ENCODE measurements around the gene HADH. TPM values are rescaled to one million over a fixed set of nuclear protein-coding genes. Genes with fewer than 3 reads are reported as not detected.
A peak's percentile ranks its signal among the peaks of the same experiment; 100 is the strongest.

The HADH gene
- total and polyA plus RNA-seq, 7 experiments from 2014 or later = 16.5 to 45.1 (median 30.1) TPM

GRCh38 chr4:108080747-108081146 is 91.1 kb downstream of the HADH start:
- Histone ChIP-seq H3K36me3 (ENCODE audit: control insufficient read depth in 2 of 3, insufficient read depth in 3 of 3, low read length in 3 of 3) (peaks cover 0 to 72% (median 31%) of the 10 kb centered on the region in 3 experiments), H3K9me3 (ENCODE audit: control insufficient read depth in 2 of 3, low read length in 3 of 3) (no peaks in the 10 kb centered on the region), H3K4me1 (ENCODE audit: control insufficient read depth in 2 of 2, insufficient read depth in 2 of 2, low read length in 2 of 2) (peaks cover 0 to 53% of the 10 kb centered on the region in 2 donors), H3K27ac (ENCODE audit: low read depth, low read length) (peak overlapping the region; percentile 71), H3K27me3 (ENCODE audit: control insufficient read depth in 2 of 2, insufficient read depth in 2 of 2, low read length in 2 of 2) (no peaks in the 10 kb centered on the region), H3K4me3 (ENCODE audit: low read length) (peak overlapping the region; percentile 3)
- DNase-seq = peak in 8 of 9 donors; percentile 21 to 85 (median 78)
- Mint-ChIP-seq H3K27ac (peak overlapping the region; percentile 83 to 98 (median 95)), H3K27me3 (no peaks in the 10 kb centered on the region), H3K9me3 (peaks cover 0 to 2% (median 0%) of the 10 kb centered on the region in 11 donors), H3K4me3 (peak overlapping the region; percentile 75 to 89 (median 82)), H3K4me1 (peaks cover 24 to 90% (median 75%) of the 10 kb centered on the region in 7 donors), H3K36me3 (peaks cover 24 to 71% (median 46%) of the 10 kb centered on the region in 5 donors)
- intact Hi-C loops (cut with micrococcal nuclease) = loop anchor here in 1 of 2 donors (1.0 to 2.0 kb wide), 5 partner anchors 8 to 58 kb away; no protein-coding TSS in a partner anchor
- peak; percentile 90 for ATAC-seq
- CTCF ChIA-PET = interaction anchor here (0.7 to 2.3 kb wide), 6 partner anchors 27 to 412 kb away, joined by 3 to 11 read pairs (median 3); no protein-coding TSS in a partner anchor
- POLR2A ChIA-PET = interaction anchor here (0.6 to 2.1 kb wide), 30 partner anchors 9 to 386 kb away, joined by 3 to 17 read pairs (median 6); no protein-coding TSS in a partner anchor

- Mint-ChIP-seq H3K4me1 (peaks cover 24 to 90% (median 77%) of the 10 kb centered on the region in 7 donors), H3K27ac (peak overlapping the region; percentile 83 to 98 (median 95)), H3K27me3 (no peaks in the 10 kb centered on the region), H3K36me3 (peaks cover 24 to 70% (median 45%) of the 10 kb centered on the region in 5 donors), H3K4me3 (peak overlapping the region; percentile 75 to 89 (median 82)), H3K9me3 (peaks cover 0 to 2% (median 0%) of the 10 kb centered on the region in 11 donors)
- H3K9me3 ChIP-seq (ENCODE audit: control insufficient read depth in 2 of 3, low read length in 3 of 3) = no peaks in the 10 kb centered on the region
- peak overlapping the region; percentile 71 for H3K27ac ChIP-seq (ENCODE audit: low read depth, low read length)
- ChIA-PET CTCF (interaction anchor here (0.8 to 2.3 kb wide), 4 partner anchors 27 to 51 kb away, joined by 3 to 11 read pairs (median 4); no protein-coding TSS in a partner anchor), POLR2A (interaction anchor here (0.6 to 2.1 kb wide), 24 partner anchors 9 to 91 kb away, joined by 3 to 17 read pairs (median 6); no protein-coding TSS in a partner anchor)
- H3K4me1 ChIP-seq (ENCODE audit: control insufficient read depth in 2 of 2, insufficient read depth in 2 of 2, low read length in 2 of 2) = peaks cover 0 to 53% of the 10 kb centered on the region in 2 donors
- ATAC-seq (peak; percentile 66), DNase-seq (peak in 7 of 9 donors; percentile 35 to 60 (median 48))
- H3K36me3 ChIP-seq (ENCODE audit: control insufficient read depth in 2 of 3, insufficient read depth in 3 of 3, low read length in 3 of 3) = peaks cover 0 to 71% (median 31%) of the 10 kb centered on the region in 3 experiments
- no peaks in the 10 kb centered on the region for H3K27me3 ChIP-seq (ENCODE audit: control insufficient read depth in 2 of 2, insufficient read depth in 2 of 2, low read length in 2 of 2)
- intact Hi-C loops (cut with micrococcal nuclease) = loop anchor here in 1 of 2 donors (2.0 kb wide), 3 partner anchors 28 to 58 kb away; no protein-coding TSS in a partner anchor
- peak overlapping the region; percentile 3 for H3K4me3 ChIP-seq (ENCODE audit: low read length)
Measured at GRCh38 chr4:108081256-108081655, 91.6 kb downstream of the HADH start.

Other genes starting within 250 kb of the HADH start
- 1 to 10 TPM in 1 of 5 experiments, under 1 TPM in 2, not detected in 2; 0.24 to 3.5 (median 0.36) TPM for gene SGMS2, start 165.0 kb upstream of the HADH start, total RNA-seq
- not detected for gene SGMS2, start 165.0 kb upstream of the HADH start, polyA plus RNA-seq
- gene CYP2U1, start 58.3 kb upstream of the HADH start, total RNA-seq = 10 to 100 TPM in 1 of 5 experiments, 1 to 10 TPM in 4; 3.8 to 11.4 (median 5.8) TPM
- 1 to 10 TPM; 2.8 to 6.2 TPM for gene CYP2U1, start 58.3 kb upstream of the HADH start, polyA plus RNA-seq
- gene LEF1, start 179.0 kb downstream of the HADH start, total RNA-seq = 100 to 1,000 TPM; 270 to 830 (median 674) TPM
- gene LEF1, start 179.0 kb downstream of the HADH start, polyA plus RNA-seq = 100 to 1,000 TPM; 637 to 928 TPM